COLO668 (cell line): ENCODE measurements around the gene RORC.

Source experiments
- DNase-seq: peaks from one replicate; lab custom pipeline; 2025; ENCODE audit not compliant: unreplicated experiment; lab: John Stamatoyannopoulos, UW

RORC gene

GRCh38 chr1:151849126-151849525 lies 17.5 kb upstream of the RORC start:
- DNase-seq: no peak

GRCh38 chr1:151847867-151848596 lies 16.4 kb upstream of the RORC start:
- no peak for DNase-seq

- no peak for DNase-seq
Measured at GRCh38 chr1:151846686-151847237, 15.2 kb upstream of the RORC start.

GRCh38 chr1:151846062-151846568 lies 14.5 kb upstream of the RORC start:
- no peak for DNase-seq

GRCh38 chr1:151843398-151843797 lies 11.8 kb upstream of the RORC start:
- no peak for DNase-seq

GRCh38 chr1:151841141-151841540 lies 9.5 kb upstream of the RORC start:
- DNase-seq: no peak

GRCh38 chr1:151840421-151840820 lies 8.8 kb upstream of the RORC start:
- DNase-seq: no peak

- DNase-seq: peak; percentile 90
Measured at GRCh38 chr1:151839457-151840403, 8.1 kb upstream of the RORC start, which contains the start of gene C2CD4D. Gene C2CD4D (minus strand): TSS chr1:151839820. CDS start chr1:151838989, 831 bp downstream.

GRCh38 chr1:151839082-151839412 lies 7.4 kb upstream of the RORC start:
- DNase-seq: no peak

GRCh38 chr1:151838222-151839081 lies 6.8 kb upstream of the RORC start:
- peak; percentile 78 for DNase-seq

- no peak for DNase-seq
Measured at GRCh38 chr1:151837884-151838221, 6.3 kb upstream of the RORC start.

- DNase-seq: no peak
Measured at GRCh38 chr1:151837197-151837596, 5.6 kb upstream of the RORC start.

GRCh38 chr1:151835596-151835995 lies 4.0 kb upstream of the RORC start:
- no peak for DNase-seq

GRCh38 chr1:151834239-151834638 lies 2.6 kb upstream of the RORC start:
- no peak for DNase-seq

GRCh38 chr1:151833172-151833900 lies 1.7 kb upstream of the RORC start:
- DNase-seq: no peak

GRCh38 chr1:151832318-151832980 lies 847 bp upstream of the RORC start:
- peak; percentile 61 for DNase-seq

GRCh38 chr1:151831256-151831591 lies 378 bp downstream of the RORC start:
- DNase-seq: no peak

GRCh38 chr1:151830055-151830454 lies 1.5 kb downstream of the RORC start:
- no peak for DNase-seq

GRCh38 chr1:151829352-151830046 lies 2.1 kb downstream of the RORC start:
- DNase-seq: no peak
